Stimulated activated CD4-positive, alpha-beta T cell treated with anti-CD3 and anti-CD28 coated beads, Interleukin-1b, Interleukin-23, amount 100 ng/mL, for 1 hour (primary cell): ENCODE results near the gene DCDC2C.
"Not testable (repeated sequence)": the region's sequence is repeated elsewhere in the genome, so short reads cannot be mapped to it uniquely, and the experiment has no call there.

Experiments used
- DNase-seq, 2 donors: peaks; one replicate each; pipeline ENCODE4 v3.0.0-alpha.2; 2020; ENCODE audit warnings: low read depth in 2 of 2

The DCDC2C gene, protein sequence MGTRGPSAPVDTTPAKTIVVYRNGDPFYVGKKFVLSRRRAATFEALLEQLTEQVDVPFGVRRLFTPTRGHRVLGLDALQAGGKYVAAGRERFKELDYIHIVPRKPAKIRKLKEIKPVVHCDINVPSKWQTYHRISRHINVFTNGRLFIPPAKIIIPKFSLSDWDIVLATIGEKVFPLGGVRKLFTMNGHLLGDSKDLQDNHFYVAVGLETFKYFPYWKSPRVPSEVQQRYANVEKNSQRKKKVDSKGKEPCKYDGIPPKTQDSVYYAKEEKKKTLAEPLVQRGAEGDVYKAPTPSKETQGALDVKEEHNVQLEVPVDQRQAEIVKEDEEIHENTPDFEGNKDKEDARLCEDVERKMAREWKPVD

GRCh38 chr2:3703236-3703756, at the start of gene DCDC2C:
DCDC2C (plus strand) TSS chr2:3703575; CDS start chr2:3703752, 177 bp downstream.
- no peak for DNase-seq

- DNase-seq, result no peak
Measured at GRCh38 chr2:3654011-3654410, 49.4 kb upstream of the DCDC2C start.

GRCh38 chr2:3654531-3655225, 48.7 kb upstream of the DCDC2C start:
- DNase-seq, result no peak

DNA sequence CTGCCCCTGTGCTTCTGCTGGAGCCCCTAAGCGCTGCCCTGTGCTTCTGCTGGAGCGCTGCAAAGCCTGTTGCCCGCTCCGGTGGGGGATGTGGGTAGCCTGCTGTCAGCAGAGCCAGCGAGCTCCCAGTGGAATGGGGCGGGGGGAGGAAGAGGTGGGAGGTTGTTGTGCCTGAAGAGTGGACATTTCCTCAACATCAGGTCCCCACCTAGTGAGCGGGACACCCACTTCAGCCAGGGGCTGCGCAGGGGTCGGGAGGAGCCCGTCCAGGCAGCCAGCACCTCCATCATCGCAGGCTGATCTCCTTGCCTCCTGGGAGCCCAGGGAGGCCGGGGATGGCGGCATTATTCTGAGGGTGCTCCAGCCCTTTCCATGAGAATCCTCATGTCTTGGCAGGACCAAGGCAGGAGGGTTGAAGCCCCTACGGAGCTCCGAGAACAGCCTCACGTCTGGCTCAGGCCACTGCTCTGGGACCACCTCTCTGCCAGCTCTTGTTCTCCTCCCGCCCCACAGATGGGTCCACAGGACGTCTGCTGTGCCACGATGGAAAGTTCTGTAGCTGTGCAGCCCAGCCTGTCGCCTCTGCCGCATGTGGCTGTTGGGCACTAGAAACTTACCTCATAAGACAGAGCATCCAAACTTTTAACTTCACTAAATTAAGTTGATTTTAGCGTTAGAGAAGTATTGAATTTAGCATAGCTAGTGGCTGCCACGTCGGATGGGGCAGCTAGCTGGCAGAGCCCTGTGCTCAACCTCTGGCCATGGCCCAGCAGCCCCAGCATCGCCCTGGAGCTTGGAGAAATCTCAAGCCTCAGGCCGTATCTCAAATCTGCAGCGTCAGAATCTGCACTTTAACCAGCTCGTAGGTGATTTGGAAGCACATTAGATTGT, 47.3 kb upstream of the DCDC2C start:
- no peak for DNase-seq

GRCh38 chr2:3656762-3657721, 46.3 kb upstream of the DCDC2C start:
- no peak for DNase-seq

DNA sequence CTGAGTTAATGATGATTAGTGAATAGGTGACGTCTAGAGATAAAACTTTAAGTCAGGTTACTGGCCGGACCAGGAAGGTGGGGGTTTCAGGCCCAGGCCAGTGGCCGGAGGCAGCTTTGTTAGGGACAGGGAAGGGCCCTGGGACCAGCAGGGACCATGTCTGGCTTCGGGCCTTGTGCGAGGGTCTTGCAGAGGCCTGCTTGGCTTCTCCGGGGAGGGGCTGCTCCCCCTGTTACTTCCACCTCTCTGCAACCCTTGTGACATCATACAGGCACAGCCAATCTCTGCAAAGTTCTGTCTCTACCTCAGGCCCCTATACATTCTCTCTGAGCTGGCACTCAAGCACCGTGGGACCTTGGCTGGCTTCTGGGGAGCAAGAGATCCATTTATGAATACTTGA, 45.5 kb upstream of the DCDC2C start, which contains the start of gene ALLC:
TSS of gene ALLC (plus strand) at position 320 of the 400 bp plus-strand sequence. CDS start 12,958 bp downstream, outside the sequence.
- DNase-seq, result no peak

GRCh38 chr2:3659447-3660432, 43.6 kb upstream of the DCDC2C start:
- no peak for DNase-seq

- DNase-seq, result not testable (repeated sequence)
Measured at GRCh38 chr2:3660640-3661039, 42.7 kb upstream of the DCDC2C start.

GRCh38 chr2:3661149-3661660, 42.2 kb upstream of the DCDC2C start:
- DNase-seq, result no peak

DNA sequence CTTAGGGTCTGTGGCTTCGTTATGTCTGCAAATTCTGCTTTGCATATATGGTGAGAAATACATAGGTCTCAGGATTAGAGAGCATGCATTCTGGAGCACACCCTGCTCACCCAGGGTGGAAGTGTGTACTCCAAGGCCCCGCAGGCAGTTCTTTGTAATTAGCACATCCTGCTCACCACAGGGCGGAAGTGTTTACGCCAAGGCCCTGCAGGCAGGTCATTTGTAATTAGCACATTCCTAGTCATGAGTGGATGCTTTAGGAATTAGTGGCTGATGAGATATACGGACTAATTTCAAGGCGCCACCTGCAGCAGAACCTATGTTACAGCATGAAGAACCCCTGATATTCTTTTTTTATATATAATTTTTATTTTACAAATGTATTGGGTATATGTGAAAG, 41.1 kb upstream of the DCDC2C start:
- no peak for DNase-seq

DNA sequence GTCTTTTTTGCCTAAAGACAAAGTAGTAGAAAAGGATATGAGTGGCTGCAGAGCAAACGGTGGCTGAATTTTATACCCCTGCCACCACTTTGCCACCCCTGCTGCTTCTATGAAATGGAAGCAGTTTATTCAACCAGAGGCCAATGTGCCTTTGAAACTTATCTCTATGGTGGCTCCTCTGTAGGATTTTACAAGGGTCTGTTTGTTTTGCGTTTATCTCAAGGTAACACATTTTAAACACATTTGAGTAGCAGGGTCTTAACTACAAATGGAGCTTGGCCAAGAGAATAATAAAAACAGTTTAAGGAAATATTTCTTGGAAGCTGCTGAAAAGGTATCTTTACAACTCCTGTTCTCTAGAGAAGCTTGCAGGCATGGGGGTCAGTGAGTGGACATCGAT, 39.3 kb upstream of the DCDC2C start:
- no peak for DNase-seq

DNA sequence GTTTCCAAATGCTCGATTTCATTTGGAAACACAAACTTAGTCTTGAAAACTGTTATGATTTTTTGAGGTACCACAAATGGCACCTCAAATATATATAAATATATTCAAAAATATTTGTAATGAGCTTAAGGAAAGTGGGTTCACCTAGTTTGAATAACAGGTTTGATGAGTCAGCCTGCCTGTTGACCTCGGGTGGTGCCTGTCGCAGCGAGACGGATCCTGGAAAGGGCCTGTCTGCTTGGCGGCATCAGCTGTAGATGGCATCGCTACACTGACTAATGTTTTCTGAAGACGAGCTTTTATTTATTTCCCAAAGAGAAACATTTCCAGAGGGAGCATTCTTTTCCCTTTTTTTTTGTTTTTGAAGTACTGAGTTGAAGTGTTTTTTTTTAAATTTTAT, 38.5 kb upstream of the DCDC2C start:
- DNase-seq, result no peak

GRCh38 chr2:3665886-3666612, 37.3 kb upstream of the DCDC2C start:
- DNase-seq, result no peak

DNA sequence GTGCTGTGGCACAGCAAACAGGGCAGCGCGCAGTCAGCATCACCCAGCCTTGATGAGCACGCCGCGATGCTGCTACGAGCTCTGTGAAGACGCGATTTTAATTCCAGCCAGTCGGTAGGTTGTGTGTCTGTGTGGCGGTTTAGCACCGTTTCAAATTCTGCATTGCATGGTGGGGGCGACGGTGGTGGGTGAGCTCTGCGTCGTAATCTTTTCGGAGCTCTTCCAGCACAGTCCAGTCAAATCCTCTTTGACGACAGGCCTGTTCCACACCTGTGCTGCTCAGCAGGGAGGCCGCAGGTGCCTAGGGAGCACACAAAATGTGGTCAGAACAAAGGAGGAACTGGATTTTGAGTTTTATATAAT, 36.8 kb upstream of the DCDC2C start:
- no peak for DNase-seq

DNA sequence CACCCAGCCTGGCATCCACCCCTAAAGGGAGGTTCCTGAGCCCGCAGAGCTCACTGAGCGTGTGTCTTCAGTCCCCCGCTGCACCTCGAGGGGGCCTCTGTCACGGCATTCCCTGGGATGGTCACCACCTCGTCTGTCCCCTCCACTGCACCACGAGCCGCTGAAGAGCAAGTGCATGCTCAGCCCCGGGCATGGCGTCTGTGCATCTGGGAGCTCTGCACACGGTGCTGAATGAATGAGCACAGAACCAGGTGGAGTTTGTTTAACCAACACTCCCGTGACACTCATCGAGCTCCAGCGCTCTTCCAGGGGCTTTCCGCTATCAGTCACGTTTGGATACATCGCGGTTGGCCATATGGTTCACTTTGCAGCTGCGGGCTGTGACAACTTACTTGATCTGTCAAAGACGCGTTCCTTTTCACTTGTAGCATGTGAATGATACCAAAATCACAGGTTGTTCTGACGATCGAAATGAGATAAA, 36.2 kb upstream of the DCDC2C start:
- DNase-seq, result no peak

- no peak for DNase-seq
Measured at GRCh38 chr2:3669656-3670055, 33.7 kb upstream of the DCDC2C start.

DNA sequence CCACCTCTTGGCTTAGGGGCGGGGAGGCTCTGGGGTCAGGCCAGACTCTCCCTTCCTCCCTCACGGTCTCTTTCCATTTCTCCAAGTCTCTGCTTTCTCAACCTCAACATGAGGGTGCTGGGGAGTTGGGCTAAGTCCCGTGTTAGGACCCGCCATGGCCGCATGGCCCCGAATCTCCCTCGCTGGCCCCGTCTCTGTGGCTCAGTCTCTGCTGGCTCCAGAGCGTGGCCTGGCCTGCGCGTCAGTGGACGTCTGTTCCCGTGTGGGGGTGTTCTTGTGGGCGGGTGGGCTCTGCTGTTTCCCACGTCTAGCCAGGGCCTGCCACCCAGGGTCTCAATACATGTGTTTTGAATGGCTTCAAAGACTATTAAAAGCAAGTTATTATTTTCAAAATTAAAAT, 33.0 kb upstream of the DCDC2C start:
- DNase-seq, result no peak

DNA sequence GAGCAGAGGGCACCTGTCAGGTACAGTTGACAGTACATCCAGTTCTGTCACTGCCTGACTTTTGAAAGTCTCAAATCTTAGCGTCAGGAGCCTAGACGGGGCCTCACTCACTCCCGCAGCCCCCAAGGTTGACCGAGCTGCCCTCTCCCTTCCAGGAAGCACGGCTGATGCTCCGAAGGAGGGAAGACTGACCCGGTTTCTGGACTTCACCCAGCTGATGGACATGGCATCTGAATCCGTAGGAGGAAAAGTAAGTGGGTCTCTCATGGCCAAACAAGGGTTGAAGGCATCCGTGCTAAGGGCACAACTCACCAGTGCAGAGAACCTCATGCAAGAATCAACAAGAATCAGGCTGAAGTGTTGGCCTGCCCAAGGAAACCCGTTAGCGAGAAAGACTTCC, 32.4 kb upstream of the DCDC2C start:
- DNase-seq, result no peak
